HCT116 (cell line): Measurements from ENCODE around the gene CRIP2. TPM values are rescaled to one million over a fixed set of nuclear protein-coding genes. Genes with fewer than 3 reads are reported as not detected.

Experiments used
- ATAC-seq: fragments of 200-7000 bp; cut with Tn5 transposase; 2 replicates; pipeline ENCODE4 v1.9.1; 2020; ENCODE audit warnings: mild to moderate bottlenecking, moderate library complexity
- BruUV-seq: library from RNA; stranded (reverse); fragments of 400-500 nt; replicated peaks from 2 replicates; lab custom pipeline; 2021; lab: Mats Ljungman, UMichigan
- CTCF ChIA-PET: fragments of 300-600 bp; sonication (Branson Sonifier 250); formaldehyde crosslinking; loops from one replicate; lab custom pipeline; 2021; ENCODE audit warnings: antibody characterized with exemption; lab: Charles Lee
- POLR2A ChIA-PET: fragments of 300-600, 350-600 bp; sonication (Branson Sonifier 250); formaldehyde crosslinking; loops from one replicate; lab custom pipeline; 2021; ENCODE audit warnings: antibody characterized with exemption; lab: Charles Lee
- RAD21 ChIA-PET, 2 experiments: fragments of 300-600 bp; sonication (Branson Sonifier 250); formaldehyde crosslinking; loops; one replicate each; lab custom pipeline; 2023; ENCODE audit warnings: low total read pairs in 2 of 2; ENCODE audit not compliant: uncharacterized antibody in 2 of 2, unreplicated experiment in 2 of 2, low non-redundant PET in 1 of 2; lab: Charles Lee
- DNase-seq: peaks from one replicate; pipeline ENCODE4 v3.0.0-alpha.2; 2010; ENCODE audit warnings: low read depth, low spot score
- H2AFZ ChIP-seq: fragments of 200-600 bp; shearing (Covaris generic), sonication (generic); 2 replicates; pipeline ENCODE4 v1.6.1; 2017; ENCODE audit warnings: low read depth, mixed run types, mixed read lengths, antibody characterized with exemption, low read length; ENCODE audit not compliant: poor library complexity, severe bottlenecking
- H3K27ac ChIP-seq: 2 replicates; pipeline ENCODE4 v1.5.1; 2012; ENCODE audit warnings: low read depth, low read length
- H3K27me3 ChIP-seq: fragments of 200-600 bp; sonication (generic); 2 replicates; pipeline ENCODE4 v1.6.1; 2016; ENCODE audit warnings: mixed run types, low read length, mixed read lengths; ENCODE audit not compliant: insufficient read depth
- H3K36me3 ChIP-seq, 2 experiments: fragments of 200-500 bp in 1 of 2; fragments of 200-600 bp in 1 of 2; sonication (Bioruptor generic) in 1 of 2; sonication (generic) in 1 of 2; 2 replicates each; pipeline versions ENCODE4 v1.5.1 to v1.6.1; 2014 to 2016; ENCODE audit warnings: low read length in 2 of 2, inconsistent platforms in 1 of 2, mixed read lengths in 1 of 2, mixed run types in 1 of 2; ENCODE audit not compliant: insufficient read depth in 2 of 2, control insufficient read depth in 1 of 2
- H3K4me1 ChIP-seq, 2 experiments: fragments of 200-600 bp in 1 of 2; sonication (generic) in 1 of 2; 2 replicates each; pipeline versions ENCODE4 v1.5.1 to v1.6.1; 2012 to 2017; ENCODE audit warnings: low read length in 2 of 2, inconsistent platforms in 1 of 2, mild to moderate bottlenecking in 1 of 2, mixed read lengths in 1 of 2, mixed run types in 1 of 2, moderate library complexity in 1 of 2; ENCODE audit not compliant: insufficient read depth in 2 of 2, control insufficient read depth in 1 of 2
- H3K4me2 ChIP-seq: fragments of 200-600 bp; sonication (generic); 2 replicates; pipeline ENCODE4 v1.6.1; 2017; ENCODE audit warnings: mixed run types, low read length, mixed read lengths
- H3K4me3 ChIP-seq, 2 experiments: fragments of 200-600 bp in 1 of 2; sonication (generic) in 1 of 2; replicated peaks in 1 of 2; 2 replicates each; pipeline ENCODE4 v1.5.1; 2011 to 2016; ENCODE audit warnings: low read length in 2 of 2, control low read depth in 1 of 2, low read depth in 1 of 2, mild to moderate bottlenecking in 1 of 2, mixed read lengths in 1 of 2, mixed run types in 1 of 2
- H3K79me2 ChIP-seq: fragments of 200-600 bp; sonication (generic); 2 replicates; pipeline ENCODE4 v1.6.1; 2017; ENCODE audit warnings: mild to moderate bottlenecking, mixed run types, low read length, moderate library complexity, mixed read lengths; ENCODE audit not compliant: insufficient read depth
- H3K9ac ChIP-seq: fragments of 200-600 bp; sonication (generic); 2 replicates; pipeline ENCODE4 v1.6.1; 2016; ENCODE audit warnings: low read length, mixed read lengths
- H3K9me2 ChIP-seq: fragments of 200-600 bp; sonication (generic), shearing (Covaris generic); 2 replicates; pipeline ENCODE4 v1.6.1; 2017; ENCODE audit warnings: mixed run types, mild to moderate bottlenecking, moderate library complexity; ENCODE audit not compliant: insufficient read depth
- H3K9me3 ChIP-seq, 2 experiments: fragments of 200-500 bp in 1 of 2; fragments of 200-600 bp in 1 of 2; sonication (Bioruptor generic) in 1 of 2; sonication (generic) in 1 of 2; 2 replicates each; pipeline ENCODE4 v1.6.1; 2014 to 2017; ENCODE audit warnings: low read length in 2 of 2, mixed read lengths in 2 of 2, inconsistent platforms in 1 of 2, low read depth in 1 of 2, mild to moderate bottlenecking in 1 of 2, mixed run types in 1 of 2, moderate library complexity in 1 of 2; ENCODE audit not compliant: control insufficient read depth in 1 of 2, insufficient read depth in 1 of 2
- H4K20me1 ChIP-seq: fragments of 200-600 bp; sonication (generic), shearing (Covaris generic); 2 replicates; pipeline ENCODE4 v1.6.1; 2017; ENCODE audit warnings: mixed run types, mild to moderate bottlenecking, moderate library complexity; ENCODE audit not compliant: insufficient read depth
- CBX3 ChIP-seq: IDR thresholded peaks from 2 replicates; pipeline ENCODE4 v1.6.1; 2012; ENCODE audit warnings: low read depth
- ELF1 ChIP-seq: IDR thresholded peaks from 2 replicates; pipeline ENCODE4 v1.6.1; 2012; ENCODE audit warnings: low read depth, borderline replicate concordance
- POLR2A ChIP-seq: IDR thresholded peaks from 2 replicates; pipeline ENCODE4 v1.7.0; 2011; ENCODE audit warnings: borderline replicate concordance; ENCODE audit not compliant: insufficient read depth, insufficient read length; ENCODE audit errors: extremely low read depth
- POLR2AphosphoS5 ChIP-seq: IDR thresholded peaks from 2 replicates; pipeline ENCODE4 v1.6.1; 2011; ENCODE audit warnings: mild to moderate bottlenecking, low read depth, low read length, moderate library complexity
- SIN3A ChIP-seq: IDR thresholded peaks from 2 replicates; pipeline ENCODE4 v1.6.1; 2012; ENCODE audit warnings: low read depth
- ZFX ChIP-seq: fragments of 450-650 bp; IDR thresholded peaks from 2 replicates; pipeline ENCODE4 v1.6.1; 2017
- intact Hi-C: fragments of 100-400 bp; cut with micrococcal nuclease; formaldehyde crosslinking; loops from 2 replicates; pipeline ENCODE4 v1.10.0; 2022
- total RNA-seq: library from RNA; stranded (reverse); gene quantifications from one replicate; pipeline ENCODE4 v1.2.1, GENCODE V29; 2021; ENCODE audit not compliant: unreplicated experiment

The CRIP2 gene
- total RNA-seq, 1 experiment from 2014 or later: 31.1 TPM

DNA sequence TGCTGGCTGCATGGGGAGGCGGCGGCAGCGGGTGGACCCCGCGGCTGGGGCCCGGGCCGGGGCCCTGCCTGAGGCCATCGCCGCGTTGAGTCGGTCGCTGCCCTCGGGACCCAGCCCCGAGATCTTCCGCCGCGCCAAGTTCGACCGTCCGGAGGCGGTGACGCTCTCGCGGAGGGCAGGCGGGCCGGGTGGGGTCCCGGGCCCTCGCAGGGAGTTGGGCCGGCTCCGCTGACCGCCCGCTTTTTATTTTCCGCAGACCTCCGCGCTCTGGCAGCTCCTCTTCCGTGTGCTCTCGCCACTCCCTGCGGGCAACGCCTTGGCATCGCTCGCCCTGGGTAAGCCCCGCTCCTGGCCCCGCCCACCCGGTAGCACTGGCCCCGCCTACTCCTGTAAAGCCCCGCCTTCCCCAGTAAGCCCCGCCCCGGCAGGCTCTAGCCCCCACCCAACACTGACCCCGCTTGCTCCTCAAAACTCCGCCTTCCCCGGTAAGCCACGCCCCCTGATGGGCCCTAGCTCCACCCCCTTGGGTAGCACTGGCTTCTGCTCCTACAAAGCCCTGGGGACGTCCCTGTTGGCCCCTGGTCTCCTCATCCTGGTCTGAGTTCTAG, 16.8 kb downstream of the CRIP2 start:
- RAD21 ChIA-PET: interaction anchor here in 1 of 2 experiments (0.6 kb wide), 1 partner anchor 251 kb away, joined by 5 read pairs; no protein-coding TSS in a partner anchor
- H3K4me3 ChIP-seq: peak overlapping the region; percentile 74 to 87
- TF ChIP-seq SIN3A (no peak), POLR2A (peak; percentile 40), ZFX (peak; percentile 55; the same call in 1 of the 2 replicates), CBX3 (no peak), ELF1 (no peak), POLR2AphosphoS5 (peak; percentile 63)
- TF ChIP-seq, all 23 proteins: peak for 3
- peak; percentile 53 for ATAC-seq
- Histone ChIP-seq H3K4me1 (peaks cover 20 to 42% of the 10 kb centered on the region in 2 experiments), H2AFZ (no peak overlapping the region), H3K36me3 (0 out of 4 replicates have a peak, but pooled peaks cover 0 to 3% of the 10 kb centered on the region in 2 experiments), H3K4me2 (peak overlapping the region; percentile 82), H3K9me2 (no peaks in the 10 kb centered on the region), H3K9ac (peak overlapping the region; percentile 97), H3K9me3 (no peaks in the 10 kb centered on the region), H3K27ac (peak overlapping the region; percentile 97), H3K79me2 (peaks cover 18% of the 10 kb centered on the region), H3K27me3 (no peaks in the 10 kb centered on the region), H4K20me1 (no peaks in the 10 kb centered on the region; the same call in 1 of the 2 replicates)
- CTCF ChIA-PET: interaction anchor here (1.3 to 1.5 kb wide), 2 partner anchors 11 to 37 kb away, joined by 5 to 9 read pairs; no protein-coding TSS in a partner anchor
- no TSS peak for BruUV-seq
- intact Hi-C loops: loop anchor here (5.0 kb wide), 1 partner anchor 36 kb away; the partner anchor contains the start of gene TMEM121
- peak; percentile 68 for DNase-seq
- POLR2A ChIA-PET: interaction anchor here (0.6 to 3.1 kb wide), 2 partner anchors 10 to 522 kb away, joined by 4 to 29 read pairs; no protein-coding TSS in a partner anchor
